Central memory CD8-positive, alpha-beta T cell (primary cell): ENCODE data around the gene INTS1.
A peak's percentile ranks its signal among the peaks of the same experiment; 100 is the strongest.

Experiments
- ATAC-seq: fragments of 150-1000 bp; cut with Tn5 transposase; replicated peaks from 2 replicates; pipeline ENCODE4 v1.10.0; 2022; ENCODE audit warnings: mild to moderate bottlenecking, moderate FRiP score, moderate number of reproducible peaks; ENCODE audit not compliant: poor library complexity, severe bottlenecking; ENCODE audit errors: extremely low read depth
- DNase-seq, 2 donors: peaks; one replicate each; pipeline ENCODE4 v3.0.0; 2021; ENCODE audit warnings: low spot score in 2 of 2
- H3K27ac Mint-ChIP-seq: one replicate; pipeline ENCODE4 v1.8.0; 2022; ENCODE audit warnings: low read depth, mild to moderate bottlenecking, moderate library complexity, mixed read lengths
- H3K27me3 Mint-ChIP-seq: one replicate; pipeline ENCODE4 v1.8.0; 2022; ENCODE audit warnings: mixed read lengths
- H3K36me3 Mint-ChIP-seq: one replicate; pipeline ENCODE4 v1.8.0; 2022; ENCODE audit warnings: mild to moderate bottlenecking, moderate library complexity, mixed read lengths; ENCODE audit not compliant: insufficient read depth
- H3K4me1 Mint-ChIP-seq: one replicate; pipeline ENCODE4 v1.8.0; 2022; ENCODE audit warnings: mixed read lengths
- H3K4me3 Mint-ChIP-seq: one replicate; pipeline ENCODE4 v1.8.0; 2022; ENCODE audit warnings: mild to moderate bottlenecking, moderate library complexity, mixed read lengths
- H3K9me3 Mint-ChIP-seq: one replicate; pipeline ENCODE4 v1.8.0; 2022; ENCODE audit warnings: mixed read lengths

The INTS1 gene, protein sequence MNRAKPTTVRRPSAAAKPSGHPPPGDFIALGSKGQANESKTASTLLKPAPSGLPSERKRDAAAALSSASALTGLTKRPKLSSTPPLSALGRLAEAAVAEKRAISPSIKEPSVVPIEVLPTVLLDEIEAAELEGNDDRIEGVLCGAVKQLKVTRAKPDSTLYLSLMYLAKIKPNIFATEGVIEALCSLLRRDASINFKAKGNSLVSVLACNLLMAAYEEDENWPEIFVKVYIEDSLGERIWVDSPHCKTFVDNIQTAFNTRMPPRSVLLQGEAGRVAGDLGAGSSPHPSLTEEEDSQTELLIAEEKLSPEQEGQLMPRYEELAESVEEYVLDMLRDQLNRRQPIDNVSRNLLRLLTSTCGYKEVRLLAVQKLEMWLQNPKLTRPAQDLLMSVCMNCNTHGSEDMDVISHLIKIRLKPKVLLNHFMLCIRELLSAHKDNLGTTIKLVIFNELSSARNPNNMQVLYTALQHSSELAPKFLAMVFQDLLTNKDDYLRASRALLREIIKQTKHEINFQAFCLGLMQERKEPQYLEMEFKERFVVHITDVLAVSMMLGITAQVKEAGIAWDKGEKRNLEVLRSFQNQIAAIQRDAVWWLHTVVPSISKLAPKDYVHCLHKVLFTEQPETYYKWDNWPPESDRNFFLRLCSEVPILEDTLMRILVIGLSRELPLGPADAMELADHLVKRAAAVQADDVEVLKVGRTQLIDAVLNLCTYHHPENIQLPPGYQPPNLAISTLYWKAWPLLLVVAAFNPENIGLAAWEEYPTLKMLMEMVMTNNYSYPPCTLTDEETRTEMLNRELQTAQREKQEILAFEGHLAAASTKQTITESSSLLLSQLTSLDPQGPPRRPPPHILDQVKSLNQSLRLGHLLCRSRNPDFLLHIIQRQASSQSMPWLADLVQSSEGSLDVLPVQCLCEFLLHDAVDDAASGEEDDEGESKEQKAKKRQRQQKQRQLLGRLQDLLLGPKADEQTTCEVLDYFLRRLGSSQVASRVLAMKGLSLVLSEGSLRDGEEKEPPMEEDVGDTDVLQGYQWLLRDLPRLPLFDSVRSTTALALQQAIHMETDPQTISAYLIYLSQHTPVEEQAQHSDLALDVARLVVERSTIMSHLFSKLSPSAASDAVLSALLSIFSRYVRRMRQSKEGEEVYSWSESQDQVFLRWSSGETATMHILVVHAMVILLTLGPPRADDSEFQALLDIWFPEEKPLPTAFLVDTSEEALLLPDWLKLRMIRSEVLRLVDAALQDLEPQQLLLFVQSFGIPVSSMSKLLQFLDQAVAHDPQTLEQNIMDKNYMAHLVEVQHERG (N-terminal part only)

GRCh38 chr7:1503816-1504775 lies at the start of gene INTS1:
Gene INTS1, minus strand, starts transcription at chr7:1504389. Its CDS starts 429 bp downstream, at chr7:1503960.
- Mint-ChIP-seq H3K9me3 (no peaks in the 10 kb centered on the region), H3K4me1 (peaks cover 38% of the 10 kb centered on the region), H3K27me3 (peaks cover 22% of the 10 kb centered on the region), H3K27ac (peak within 1 kb of the TSS; percentile 91), H3K36me3 (peaks cover 17% of the 10 kb centered on the region), H3K4me3 (peak within 1 kb of the TSS; percentile 88)
- ATAC-seq (peak; percentile 92), DNase-seq (peak; percentile 76 to 80)

GRCh38 chr7:1553512-1554210 lies 49.5 kb upstream of the INTS1 start:
- Mint-ChIP-seq H3K4me1 (no peaks in the 10 kb centered on the region), H3K4me3 (no peak overlapping the region), H3K9me3 (no peaks in the 10 kb centered on the region), H3K27me3 (no peaks in the 10 kb centered on the region), H3K27ac (no peak overlapping the region), H3K36me3 (peaks cover 4% of the 10 kb centered on the region)
- DNase-seq (no peak), ATAC-seq (no peak)

DNA sequence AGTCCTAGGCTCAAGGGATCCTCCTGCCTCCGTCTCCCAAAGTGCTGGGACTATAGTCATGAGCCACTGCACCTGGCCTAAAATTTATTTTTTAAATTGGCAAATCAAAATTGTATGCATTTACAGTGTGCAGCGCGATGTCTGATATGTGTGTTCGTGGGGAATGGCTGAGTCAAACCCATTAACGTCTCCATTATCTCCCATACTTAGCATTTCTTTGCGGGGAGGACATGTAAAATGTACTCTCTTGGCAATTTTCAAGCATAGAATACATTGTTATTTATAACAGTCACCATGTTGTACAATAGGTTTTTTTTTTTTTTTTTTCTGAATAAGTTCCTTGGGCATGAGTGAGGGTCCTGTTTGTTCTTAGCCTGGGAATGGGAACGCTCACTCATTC lies 48.0 kb upstream of the INTS1 start:
- Mint-ChIP-seq H3K36me3 (peaks cover 12% of the 10 kb centered on the region), H3K4me1 (no peaks in the 10 kb centered on the region), H3K4me3 (no peak overlapping the region), H3K27me3 (no peaks in the 10 kb centered on the region), H3K9me3 (no peaks in the 10 kb centered on the region), H3K27ac (no peak overlapping the region)
- ATAC-seq (no peak), DNase-seq (no peak)

- no peaks in the 10 kb centered on the region for H3K9me3 Mint-ChIP-seq
- H3K27me3 Mint-ChIP-seq = no peaks in the 10 kb centered on the region
- peaks cover 12% of the 10 kb centered on the region for H3K36me3 Mint-ChIP-seq
- no peak for ATAC-seq
- H3K4me1 Mint-ChIP-seq = no peaks in the 10 kb centered on the region
- no peak for DNase-seq
- no peak overlapping the region for H3K4me3 Mint-ChIP-seq
- no peak overlapping the region for H3K27ac Mint-ChIP-seq
These were observed 46.6 kb upstream of the INTS1 start for GRCh38 chr7:1550846-1551155.

GRCh38 chr7:1550005-1550845 lies 46.0 kb upstream of the INTS1 start:
- no peaks in the 10 kb centered on the region for H3K27me3 Mint-ChIP-seq
- no peak overlapping the region for H3K4me3 Mint-ChIP-seq
- H3K4me1 Mint-ChIP-seq = no peaks in the 10 kb centered on the region
- ATAC-seq = no peak
- no peak for DNase-seq
- H3K27ac Mint-ChIP-seq = no peak overlapping the region
- no peaks in the 10 kb centered on the region for H3K9me3 Mint-ChIP-seq
- H3K36me3 Mint-ChIP-seq = peaks cover 14% of the 10 kb centered on the region

DNA sequence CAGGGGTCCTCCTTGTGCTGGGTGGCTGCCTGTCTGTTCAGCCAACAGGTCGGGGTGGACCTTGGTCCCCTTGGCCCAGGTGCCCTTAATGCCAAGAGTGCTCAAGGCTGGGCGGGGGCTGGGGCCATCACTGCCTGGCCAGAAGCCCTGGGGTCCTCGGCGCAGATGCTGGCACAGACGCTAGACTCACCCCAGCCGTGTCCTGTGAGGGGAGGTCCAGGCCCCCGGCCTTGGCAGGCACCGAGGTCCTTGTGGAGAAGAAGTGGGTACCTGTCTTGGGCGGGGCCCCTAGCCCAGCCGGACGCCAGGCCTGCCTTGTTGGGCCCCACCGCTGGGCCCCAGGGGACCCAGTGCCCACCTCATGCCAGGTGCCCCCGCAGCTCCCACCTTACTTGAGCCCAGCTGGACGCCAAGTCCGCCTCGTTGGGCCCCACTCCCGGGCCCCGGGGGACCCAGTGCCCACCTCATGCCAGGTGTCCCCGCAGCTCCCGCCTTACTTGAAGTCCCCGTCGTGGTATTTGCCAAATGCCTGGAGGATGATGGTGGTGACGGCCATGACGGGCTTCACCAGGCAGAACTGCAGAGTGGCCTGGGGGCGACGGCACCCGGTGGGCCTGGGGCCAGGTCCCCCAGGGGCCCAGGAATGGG lies 45.3 kb upstream of the INTS1 start:
- H3K4me3 Mint-ChIP-seq = no peak overlapping the region
- H3K36me3 Mint-ChIP-seq = peaks cover 16% of the 10 kb centered on the region
- H3K27ac Mint-ChIP-seq = no peak overlapping the region
- no peak for DNase-seq
- ATAC-seq = no peak
- H3K4me1 Mint-ChIP-seq = no peaks in the 10 kb centered on the region
- H3K9me3 Mint-ChIP-seq = no peaks in the 10 kb centered on the region
- H3K27me3 Mint-ChIP-seq = no peaks in the 10 kb centered on the region

DNA sequence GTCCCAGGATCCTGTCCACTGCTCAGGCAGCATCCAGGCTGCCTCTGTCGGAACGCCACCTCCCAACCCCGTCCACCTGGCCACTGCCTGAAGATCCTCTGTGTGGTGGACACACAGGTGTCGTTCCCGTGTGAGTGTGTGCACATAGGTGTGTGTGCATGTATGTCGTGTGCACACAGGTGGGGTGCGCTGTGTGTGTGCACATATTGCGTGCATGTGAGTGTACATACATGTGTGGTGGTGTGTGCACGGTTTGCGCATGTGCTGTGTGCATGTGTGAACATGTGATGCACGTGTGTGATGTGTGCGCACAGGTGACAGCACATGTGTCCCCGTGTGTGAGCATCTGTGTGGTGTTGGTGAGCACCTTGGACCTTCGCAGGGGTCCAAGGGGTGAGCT lies 44.8 kb upstream of the INTS1 start:
- Mint-ChIP-seq H3K27ac (no peak overlapping the region), H3K4me3 (no peak overlapping the region), H3K27me3 (no peaks in the 10 kb centered on the region), H3K9me3 (no peaks in the 10 kb centered on the region), H3K36me3 (peaks cover 19% of the 10 kb centered on the region), H3K4me1 (no peaks in the 10 kb centered on the region)
- DNase-seq (no peak), ATAC-seq (no peak)

DNA sequence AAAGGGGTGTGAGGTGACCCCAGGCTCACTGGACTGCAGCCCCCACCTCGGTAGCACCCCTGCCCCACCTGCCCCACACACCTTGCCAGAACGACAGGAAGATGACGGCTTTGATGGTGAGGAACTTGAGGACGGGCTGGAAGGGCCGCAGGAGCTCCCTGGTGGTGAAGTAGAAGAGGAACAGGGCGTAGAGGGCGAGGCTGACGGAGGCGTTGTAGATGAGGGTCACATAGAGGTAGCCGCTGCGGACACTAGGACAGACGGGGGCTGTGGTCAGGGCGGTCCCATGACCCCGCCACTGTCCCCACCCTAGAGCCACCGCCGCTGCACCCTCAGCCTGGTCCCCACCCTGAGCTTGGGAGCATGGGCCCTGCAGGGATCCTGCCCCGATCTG lies 44.2 kb upstream of the INTS1 start:
- ATAC-seq = no peak
- no peaks in the 10 kb centered on the region for H3K27me3 Mint-ChIP-seq
- no peak overlapping the region for H3K27ac Mint-ChIP-seq
- H3K4me3 Mint-ChIP-seq = no peak overlapping the region
- peaks cover 23% of the 10 kb centered on the region for H3K36me3 Mint-ChIP-seq
- H3K9me3 Mint-ChIP-seq = no peaks in the 10 kb centered on the region
- H3K4me1 Mint-ChIP-seq = no peaks in the 10 kb centered on the region
- DNase-seq = no peak

DNA sequence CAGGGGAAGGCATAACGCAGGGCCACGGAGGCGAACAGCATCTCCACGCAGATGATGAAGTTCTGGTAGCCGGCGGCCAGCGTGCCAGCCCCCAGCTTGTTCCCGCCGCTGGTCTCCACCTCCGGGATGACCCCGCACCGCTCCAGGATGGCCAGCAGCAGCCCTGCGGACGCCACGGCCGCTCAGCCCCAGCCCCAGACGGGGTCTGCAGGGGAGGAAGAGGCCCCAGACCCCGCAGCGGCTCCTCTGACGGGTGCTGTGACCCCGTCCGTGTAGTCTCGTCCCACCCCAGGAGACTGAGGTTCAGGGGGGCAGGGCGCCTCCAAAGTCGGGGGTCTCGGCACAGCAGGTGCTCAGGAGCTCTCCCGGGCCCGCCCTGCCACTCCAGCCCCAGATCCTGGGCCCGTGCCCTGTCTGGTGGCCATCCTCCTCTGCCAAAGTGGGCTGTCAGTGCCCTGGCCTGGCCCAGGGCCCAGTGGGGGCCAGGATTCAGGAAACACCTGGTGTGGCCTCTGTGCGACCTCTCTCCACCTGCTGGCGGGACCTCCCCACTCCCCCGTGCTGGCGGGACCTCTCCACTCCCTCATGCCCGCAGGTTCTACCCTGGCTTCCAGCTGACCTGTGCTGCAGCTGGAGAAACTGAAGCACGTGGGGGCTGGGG lies 43.7 kb upstream of the INTS1 start:
- no peaks in the 10 kb centered on the region for H3K4me1 Mint-ChIP-seq
- DNase-seq (no peak), ATAC-seq (no peak)
- H3K9me3 Mint-ChIP-seq = no peaks in the 10 kb centered on the region
- H3K27ac Mint-ChIP-seq = no peak overlapping the region
- peaks cover 23% of the 10 kb centered on the region for H3K36me3 Mint-ChIP-seq
- H3K4me3 Mint-ChIP-seq = no peak overlapping the region
- no peaks in the 10 kb centered on the region for H3K27me3 Mint-ChIP-seq
